GM18502 (cell line): ENCODE results near the gene RNF152.

Experiments used
- ATAC-seq: cut with Tn5 transposase; IDR thresholded peaks from one replicate; pipeline ENCODE4 v1.9.1; 2021; ENCODE audit warnings: mild to moderate bottlenecking; ENCODE audit not compliant: unreplicated experiment, poor library complexity

The RNF152 gene

GRCh38 chr18:61766266-61766884 lies 126.4 kb downstream of the RNF152 start:
- no peak for ATAC-seq

- no peak for ATAC-seq
Observed at GRCh38 chr18:61765097-61765496, 127.7 kb downstream of the RNF152 start.

GRCh38 chr18:61764381-61764780 lies 128.4 kb downstream of the RNF152 start:
- peak; percentile 69 for ATAC-seq

GRCh38 chr18:61761875-61762274 lies 130.9 kb downstream of the RNF152 start:
- ATAC-seq, result no peak
